GM12801 (cell line): ENCODE measurements around the gene IQCC.

ENCODE experiments used
- TF ChIP-seq, protein P1 (sequence below): IDR thresholded peaks from one replicate; pipeline ENCODE4 v1.5.1; 2011; ENCODE audit warnings: control low read depth; ENCODE audit not compliant: insufficient read length; ENCODE audit errors: extremely low read depth

Gene IQCC

DNA sequence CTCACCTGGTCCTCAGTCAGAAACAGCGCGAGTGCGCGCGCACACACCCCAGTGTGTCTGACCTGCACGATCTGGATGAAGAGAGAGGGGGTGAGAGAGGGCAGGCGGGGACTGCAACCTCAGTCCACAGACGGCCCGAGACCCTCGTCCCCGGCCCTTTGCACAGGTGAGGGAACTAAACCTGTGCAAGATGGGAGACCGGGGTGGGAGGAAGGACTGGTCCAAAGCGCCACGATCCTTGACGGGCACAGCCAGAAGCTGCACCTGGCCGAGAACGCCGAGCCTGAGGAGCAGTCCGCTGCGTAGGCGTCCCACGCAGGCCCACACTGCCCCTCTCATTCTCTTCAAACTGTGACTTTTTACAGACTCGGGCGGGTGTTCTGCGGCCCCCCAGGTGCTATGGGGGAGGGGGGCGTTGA is 519 bp upstream of the IQCC start:
- TF ChIP-seq, protein P1, sequence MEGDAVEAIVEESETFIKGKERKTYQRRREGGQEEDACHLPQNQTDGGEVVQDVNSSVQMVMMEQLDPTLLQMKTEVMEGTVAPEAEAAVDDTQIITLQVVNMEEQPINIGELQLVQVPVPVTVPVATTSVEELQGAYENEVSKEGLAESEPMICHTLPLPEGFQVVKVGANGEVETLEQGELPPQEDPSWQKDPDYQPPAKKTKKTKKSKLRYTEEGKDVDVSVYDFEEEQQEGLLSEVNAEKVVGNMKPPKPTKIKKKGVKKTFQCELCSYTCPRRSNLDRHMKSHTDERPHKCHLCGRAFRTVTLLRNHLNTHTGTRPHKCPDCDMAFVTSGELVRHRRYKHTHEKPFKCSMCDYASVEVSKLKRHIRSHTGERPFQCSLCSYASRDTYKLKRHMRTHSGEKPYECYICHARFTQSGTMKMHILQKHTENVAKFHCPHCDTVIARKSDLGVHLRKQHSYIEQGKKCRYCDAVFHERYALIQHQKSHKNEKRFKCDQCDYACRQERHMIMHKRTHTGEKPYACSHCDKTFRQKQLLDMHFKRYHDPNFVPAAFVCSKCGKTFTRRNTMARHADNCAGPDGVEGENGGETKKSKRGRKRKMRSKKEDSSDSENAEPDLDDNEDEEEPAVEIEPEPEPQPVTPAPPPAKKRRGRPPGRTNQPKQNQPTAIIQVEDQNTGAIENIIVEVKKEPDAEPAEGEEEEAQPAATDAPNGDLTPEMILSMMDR = no peak

DNA sequence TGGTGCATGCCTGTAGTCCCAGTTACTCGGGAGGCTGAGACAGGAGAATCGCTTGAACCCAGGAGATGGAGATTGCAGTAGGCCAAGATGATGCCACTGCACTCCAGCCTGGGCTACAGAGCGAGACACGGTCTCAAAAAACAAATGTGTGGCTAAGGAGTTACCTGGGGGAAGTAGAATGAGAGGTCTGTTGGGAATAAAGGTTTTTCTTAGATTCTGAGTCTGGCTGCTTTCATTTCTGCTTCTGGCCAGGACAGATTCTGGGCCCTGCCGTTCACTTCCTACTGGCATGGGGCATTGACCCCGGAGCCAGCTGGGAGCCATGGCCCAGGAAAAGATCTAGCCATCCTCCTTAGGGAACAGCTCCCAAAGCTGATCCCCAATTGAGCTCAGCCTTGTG is 3.0 kb downstream of the IQCC start:
- TF ChIP-seq, protein P1 = no peak

DNA sequence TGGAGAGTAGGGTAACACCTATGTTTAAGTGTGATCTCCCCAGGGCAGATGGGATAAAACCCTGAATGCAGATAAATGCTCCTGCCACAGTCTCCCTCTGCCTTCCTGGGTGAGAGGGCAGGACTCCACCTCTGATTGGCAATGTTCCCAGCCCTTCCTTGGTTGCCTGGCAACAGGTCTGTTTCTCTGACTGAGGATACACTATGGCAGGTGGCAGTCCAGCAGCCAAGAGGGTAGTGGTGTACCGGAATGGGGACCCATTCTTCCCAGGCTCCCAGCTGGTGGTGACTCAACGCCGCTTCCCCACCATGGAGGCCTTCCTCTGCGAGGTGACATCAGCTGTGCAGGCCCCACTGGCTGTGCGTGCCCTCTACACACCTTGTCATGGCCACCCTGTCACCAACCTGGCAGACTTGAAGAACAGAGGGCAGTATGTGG is 3.4 kb downstream of the IQCC start, which contains the start of gene DCDC2B:
TSS of gene DCDC2B (plus strand) at position 199 of the 438 bp plus-strand sequence. CDS start at position 204, 5 bp downstream.
- TF ChIP-seq, protein P1 = no peak

DNA sequence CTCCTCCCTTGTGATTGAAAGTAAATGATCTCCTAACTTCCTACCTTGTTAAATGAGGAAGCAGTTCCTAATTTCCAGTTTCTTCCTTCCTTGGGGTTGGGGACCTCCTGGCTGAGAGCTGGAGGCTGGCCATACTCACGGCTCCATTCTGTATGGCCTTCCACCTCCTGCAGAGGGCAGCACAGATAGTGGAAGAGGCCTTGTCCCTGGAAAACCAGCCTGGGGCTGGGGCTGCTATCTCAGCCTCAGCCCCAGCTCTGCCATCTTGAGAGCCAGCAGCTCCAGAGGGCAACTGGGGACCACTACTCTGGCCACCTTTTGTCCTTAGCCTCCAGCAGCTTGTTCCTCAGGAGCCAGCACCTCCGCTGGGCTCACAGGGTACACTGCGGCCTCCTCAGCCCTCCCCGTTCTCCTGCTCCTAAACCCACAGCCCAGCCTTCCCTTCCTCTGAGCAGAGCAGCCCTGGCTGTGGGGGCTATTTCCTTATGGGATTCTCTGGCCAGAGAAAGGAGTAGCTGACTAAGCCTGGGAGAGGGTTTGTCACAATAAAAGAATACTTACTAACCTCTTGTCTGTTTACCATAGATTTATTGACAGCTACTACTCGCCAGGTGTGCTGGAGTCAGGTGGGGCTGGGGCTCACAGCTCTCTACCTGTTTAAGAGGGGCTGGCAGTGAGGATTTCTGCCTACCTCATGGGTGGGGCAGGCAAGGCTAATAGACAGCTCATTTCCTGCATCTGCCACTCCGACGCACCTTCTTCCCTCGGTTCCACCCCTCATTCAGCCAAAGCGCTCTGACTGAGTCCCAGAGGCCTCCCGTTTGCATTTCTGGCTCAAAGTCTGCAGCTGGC is 10.4 kb downstream of the IQCC start:
- TF ChIP-seq, protein P1 = no peak

DNA sequence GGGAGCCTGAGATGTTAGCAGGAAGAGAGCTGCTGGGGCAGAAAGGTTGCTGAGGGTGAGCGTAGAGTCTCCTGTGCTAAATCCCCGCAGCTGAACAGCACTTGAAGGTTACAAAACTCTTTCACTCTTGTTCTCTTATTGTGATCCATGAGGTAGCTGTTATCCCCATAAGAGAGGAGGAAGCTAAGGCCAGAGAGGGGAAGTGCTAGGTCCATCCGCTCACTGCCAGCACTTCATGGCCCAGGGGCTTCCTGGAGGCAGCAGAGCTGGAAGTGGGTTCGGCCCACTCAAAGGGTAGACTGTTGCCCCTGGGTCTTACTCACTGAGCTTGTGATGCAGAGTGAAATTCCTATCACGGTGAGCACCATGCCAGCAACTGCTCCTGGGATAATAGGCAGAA is 11.1 kb downstream of the IQCC start:
- TF ChIP-seq, protein P1 = no peak

DNA sequence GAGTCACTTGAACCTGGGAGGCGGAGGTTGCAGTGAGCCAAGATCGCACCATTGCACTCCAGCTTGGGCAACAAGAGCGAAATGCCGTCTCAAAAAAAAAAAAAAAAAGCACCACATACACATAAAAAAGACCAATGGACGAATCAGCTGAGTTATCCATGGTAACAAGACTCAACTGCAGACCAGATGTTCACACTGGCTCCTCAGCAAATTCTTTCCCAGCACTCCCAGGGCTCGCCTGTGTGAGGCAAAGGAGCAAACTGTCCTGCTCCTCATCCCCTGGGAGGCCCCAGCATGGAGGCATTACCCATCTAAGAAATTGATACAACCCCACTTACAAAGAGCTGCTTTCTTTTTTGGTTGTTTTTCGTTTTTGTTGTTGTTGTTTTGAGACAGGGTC is 13.6 kb downstream of the IQCC start:
- TF ChIP-seq, protein P1 = no peak

DNA sequence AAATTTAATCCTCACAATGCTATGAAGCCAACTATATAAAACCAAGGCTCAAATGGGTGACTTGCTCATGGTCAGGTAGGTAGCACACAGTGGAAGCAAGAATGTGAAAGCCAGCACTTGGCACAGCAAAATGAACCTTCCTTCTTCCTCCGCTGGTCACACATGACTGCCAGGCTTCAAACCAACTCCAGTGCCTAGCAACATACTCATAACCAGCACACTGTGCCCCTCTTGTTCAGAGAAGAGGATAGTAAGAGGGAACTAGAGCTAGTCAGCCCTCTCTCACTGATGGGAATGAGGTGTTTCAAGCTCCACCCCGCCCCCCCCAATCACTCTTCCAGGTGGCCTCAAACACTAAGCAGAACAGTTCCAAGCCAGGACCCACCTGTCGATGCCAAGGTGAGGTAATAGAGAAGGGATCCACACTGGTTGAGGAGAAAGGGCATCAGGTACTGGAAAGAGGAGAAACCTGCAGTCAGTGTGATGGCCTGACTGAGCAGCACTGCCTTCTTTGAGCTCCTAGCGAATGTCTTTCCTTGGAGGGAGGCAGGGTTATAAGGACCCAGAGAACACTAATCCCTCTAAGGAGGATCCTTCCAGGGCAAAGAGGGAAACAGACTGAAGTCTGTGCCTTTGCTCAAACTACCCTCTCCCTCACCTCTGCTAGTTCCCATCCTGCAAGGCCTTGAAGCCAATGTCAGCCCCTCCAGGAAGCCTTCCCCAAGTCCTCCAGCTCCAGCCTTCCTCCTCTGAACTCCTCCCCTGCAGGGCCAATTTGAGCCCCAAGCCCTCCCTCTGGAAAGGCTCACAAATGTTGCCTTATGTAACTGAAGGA is 15.5 kb downstream of the IQCC start:
- TF ChIP-seq, protein P1 = no peak
